HG03520 (cell line): ENCODE data around the gene PRKAR2A.
"Not testable (repeated sequence)": the region's sequence is repeated elsewhere in the genome, so short reads cannot be mapped to it uniquely, and the experiment has no call there.

Source experiments
- ATAC-seq: cut with Tn5 transposase; IDR thresholded peaks from one replicate; pipeline ENCODE4 v1.9.1; 2021; ENCODE audit warnings: mild to moderate bottlenecking, moderate library complexity; ENCODE audit not compliant: unreplicated experiment

Gene PRKAR2A

DNA sequence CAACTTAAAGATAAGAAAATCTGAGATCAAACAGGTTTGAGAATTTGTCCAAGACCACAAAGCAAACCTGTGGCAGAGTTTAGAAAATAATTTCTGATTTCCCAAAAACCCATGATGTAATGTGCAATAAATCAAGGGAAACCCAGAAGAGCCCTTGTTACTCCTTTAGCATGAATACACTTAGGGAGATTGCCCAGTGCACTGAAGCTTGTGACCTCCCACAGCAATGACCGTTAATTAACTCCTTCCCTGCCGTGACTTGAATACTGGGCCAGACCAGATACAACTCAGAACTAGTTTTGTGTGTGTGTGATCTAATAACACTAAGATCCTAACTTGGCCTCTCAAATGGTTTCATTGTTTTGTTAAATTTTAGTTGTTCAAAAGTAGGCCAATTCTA lies 2.5 kb downstream of the PRKAR2A start:
- ATAC-seq, result no peak

DNA sequence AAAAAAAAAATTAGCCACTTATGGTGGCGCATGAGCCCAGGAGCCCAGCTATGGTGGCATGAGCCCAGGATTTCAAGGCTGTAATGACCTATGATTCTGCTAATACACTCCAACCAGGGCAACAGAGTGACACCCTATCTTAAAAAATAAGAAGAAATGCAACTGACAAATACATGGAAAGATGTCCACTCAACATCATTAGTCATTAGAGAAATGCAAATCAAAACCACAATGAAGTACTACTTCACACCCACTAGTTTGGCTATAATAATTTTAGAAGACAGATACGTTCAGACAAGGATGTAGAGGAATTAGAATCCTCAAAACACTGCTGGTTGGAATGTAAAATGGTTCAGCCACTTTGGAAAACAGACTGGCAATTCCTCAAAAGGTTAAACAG lies 10.5 kb downstream of the PRKAR2A start:
- ATAC-seq, result no peak

DNA sequence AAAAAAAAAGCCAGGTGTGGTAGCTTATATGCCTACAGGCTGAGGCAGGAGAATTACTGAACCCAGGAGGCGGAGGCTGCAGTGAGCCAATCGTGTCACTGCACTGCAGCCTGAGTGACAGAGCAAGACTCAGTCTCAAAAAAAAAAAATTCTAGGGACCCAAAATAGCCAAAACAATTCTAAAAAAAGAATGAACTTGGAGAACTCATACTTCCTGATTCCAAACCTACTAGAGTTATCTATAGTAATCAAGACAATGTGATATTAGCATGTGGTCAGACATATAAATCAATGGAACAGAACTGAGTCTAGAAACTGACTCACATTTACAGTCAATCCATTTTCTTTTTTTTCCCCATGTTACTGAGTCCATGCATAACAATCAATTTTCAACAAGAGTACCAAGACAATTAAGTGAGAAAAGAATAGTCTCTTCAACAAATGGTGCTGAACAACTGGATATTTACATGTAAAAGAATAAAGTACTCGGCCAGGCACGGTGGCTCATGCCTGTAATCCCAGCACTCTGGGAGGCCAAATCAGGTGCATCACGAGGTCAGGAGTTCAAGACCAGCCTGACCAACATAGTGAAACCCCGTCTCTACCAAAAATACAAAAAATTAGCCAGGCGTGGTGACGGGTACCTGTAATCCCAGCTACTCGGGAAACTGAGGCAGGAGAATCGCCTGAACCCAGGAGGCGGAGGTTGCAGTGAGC lies 11.9 kb downstream of the PRKAR2A start:
- ATAC-seq, result no peak

DNA sequence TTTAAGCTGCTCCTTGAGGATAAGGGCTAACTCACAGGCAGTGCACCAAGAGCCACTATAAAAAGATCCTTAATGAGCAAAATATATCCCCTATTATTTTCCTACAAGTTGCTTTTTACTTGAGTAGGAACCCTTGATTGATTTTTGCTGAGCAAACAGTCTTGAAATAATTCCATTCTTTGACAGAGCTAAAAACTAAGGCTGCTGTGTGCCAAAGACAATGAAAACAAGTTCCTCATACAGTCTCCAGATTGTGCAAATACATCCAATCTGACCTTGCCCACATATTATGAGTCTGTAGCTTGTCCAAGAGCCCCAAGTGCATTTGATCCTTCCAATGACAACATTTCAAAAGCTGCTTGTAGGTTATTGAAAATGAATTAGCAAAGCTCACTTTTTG lies 15.0 kb downstream of the PRKAR2A start:
- no peak for ATAC-seq

DNA sequence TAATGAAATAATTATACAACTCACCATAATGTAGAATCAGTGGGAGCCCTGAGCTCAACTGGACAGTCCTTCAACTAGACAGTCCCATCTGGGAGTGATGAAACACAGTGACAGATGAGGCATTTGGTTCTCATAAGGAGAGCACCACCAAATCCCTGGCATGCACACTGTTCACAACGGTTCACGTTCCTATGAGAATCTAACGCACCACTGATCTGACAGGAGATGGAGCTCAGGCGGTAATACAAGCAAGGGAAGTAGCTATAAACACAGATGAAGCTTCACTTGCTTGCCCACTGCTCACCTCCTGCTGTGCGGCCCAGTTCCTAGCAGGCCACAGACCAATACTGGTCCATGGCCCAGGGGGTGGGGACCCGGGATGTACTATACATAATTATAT lies 17.0 kb downstream of the PRKAR2A start:
- ATAC-seq, result no peak

DNA sequence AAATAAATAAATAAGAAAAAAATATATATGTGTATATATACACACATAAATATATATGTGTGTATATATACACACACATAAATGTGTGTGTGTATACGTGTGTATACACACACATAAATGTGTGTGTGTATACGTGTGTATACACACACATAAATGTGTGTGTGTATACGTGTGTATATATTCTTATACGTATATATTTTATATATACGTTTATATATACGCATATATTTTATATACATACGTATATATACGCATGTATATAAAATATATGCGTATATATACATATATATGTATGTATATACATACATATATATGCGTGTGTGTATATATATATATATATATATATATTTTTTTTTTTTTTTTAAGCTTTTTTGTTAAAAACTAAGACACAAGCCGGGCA lies 18.1 kb downstream of the PRKAR2A start:
- not testable (repeated sequence) for ATAC-seq

DNA sequence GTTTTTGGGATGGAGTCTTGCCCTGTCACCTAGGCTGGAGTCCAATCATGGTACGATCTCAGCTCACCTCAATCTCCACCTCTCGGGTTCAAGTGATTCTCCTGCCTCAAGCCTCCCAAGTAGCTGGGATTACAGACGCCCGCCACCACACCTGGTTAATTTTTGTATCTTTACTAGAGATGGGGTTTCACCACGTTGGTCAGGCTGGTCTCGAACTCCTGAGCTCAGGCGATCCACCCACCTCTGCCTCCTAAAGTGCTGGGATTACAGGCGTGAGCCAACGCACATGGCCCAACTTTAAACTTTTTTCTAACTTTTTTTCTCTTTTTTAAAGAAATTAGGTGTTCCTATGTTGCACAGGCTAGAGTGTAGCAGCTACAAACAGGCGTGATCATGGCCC lies 19.8 kb downstream of the PRKAR2A start:
- not testable (repeated sequence) for ATAC-seq

DNA sequence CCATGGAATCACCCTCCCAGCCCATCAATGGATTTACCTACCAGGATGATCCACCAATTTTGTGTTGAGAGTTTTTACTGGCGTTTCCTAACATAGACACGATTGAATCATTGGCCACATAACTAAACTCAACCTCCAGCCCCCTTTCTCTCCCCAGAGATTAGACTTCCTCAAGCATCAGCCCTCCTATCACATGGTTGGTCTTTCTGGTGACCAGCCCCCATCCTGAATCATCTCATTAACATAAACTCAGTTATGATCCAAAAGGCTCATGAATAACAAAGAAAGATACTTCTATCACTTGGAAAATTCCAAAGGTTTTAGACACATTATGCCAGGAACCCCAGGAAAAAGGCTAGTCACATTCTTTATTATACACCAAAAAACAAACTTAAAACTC lies 21.2 kb downstream of the PRKAR2A start:
- no peak for ATAC-seq

DNA sequence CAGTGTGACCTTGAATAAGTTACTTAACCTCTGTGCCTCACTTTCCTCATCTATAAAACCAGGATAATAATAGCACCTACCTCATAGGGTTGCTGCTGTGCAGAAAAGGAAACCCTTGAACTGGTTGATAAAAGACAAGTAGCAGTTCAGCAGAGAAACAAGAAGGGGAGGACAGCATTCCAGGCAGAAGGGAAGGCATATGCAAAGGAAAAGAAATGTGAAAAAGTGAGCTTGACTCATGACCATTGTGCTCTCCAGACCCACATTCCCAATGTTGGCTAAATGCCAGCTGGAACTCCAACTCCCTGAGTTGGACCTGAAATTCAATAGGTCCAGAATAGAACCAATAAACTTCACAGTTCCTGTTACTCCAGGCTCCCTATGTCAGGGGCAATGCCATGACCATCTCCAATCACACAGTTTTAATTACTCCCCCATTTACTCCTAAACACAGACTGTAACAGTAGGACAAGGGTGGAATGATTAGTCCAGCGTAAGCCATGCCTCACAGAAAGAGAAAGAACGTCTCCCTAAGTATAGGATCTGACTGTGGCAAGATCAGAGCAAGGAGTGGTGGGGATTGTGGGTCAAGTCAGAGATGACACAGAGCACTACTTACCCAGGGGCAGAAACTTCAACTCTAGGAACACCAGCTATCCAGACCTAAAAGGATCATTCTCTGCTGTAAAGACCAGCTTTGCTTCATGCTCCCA lies 26.9 kb downstream of the PRKAR2A start:
- ATAC-seq, result no peak

DNA sequence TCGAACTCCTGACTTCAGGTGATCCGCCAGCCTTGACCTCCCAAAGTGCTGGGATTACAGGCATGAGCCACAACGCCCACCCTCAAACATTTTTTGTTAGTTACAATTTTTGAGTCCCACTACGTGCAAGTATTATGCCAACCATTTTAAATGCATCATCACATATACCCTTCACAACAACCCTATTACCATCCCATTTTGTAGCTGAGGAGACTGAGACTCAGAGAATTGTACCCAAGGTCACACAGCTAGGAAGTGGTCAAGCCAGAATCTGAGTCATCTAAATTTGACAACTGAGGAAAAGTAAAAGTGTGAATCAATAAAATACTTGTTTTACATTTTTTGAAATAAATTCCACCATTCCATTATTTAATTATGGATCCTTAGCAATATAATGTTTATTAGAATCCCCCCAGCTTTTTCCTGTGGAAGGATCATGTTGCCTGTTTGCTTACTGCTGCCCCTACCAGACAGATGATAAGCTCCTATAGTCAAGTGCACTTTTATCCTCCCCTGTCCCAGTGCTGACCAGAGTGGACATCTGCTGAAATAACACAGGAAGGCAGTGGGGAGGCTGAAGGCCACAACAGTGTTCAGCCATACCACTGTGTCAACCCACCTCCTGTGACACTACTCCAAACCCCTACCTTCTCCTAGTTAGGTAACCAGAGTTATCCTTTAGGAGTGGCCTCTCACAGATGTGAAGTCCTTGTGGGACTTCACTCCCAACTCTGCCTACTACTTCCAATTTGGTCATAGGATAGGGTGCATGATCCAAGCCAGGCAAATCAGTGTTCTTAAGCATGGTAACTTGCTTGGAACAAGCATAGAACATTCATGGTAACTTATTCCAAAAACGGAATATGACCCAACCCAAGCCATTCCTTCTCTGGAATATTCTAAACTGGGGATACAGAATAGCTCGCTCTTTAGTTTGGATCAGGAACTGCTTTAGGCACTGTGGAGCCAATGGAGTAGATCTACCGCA lies 28.1 kb downstream of the PRKAR2A start:
- no peak for ATAC-seq

DNA sequence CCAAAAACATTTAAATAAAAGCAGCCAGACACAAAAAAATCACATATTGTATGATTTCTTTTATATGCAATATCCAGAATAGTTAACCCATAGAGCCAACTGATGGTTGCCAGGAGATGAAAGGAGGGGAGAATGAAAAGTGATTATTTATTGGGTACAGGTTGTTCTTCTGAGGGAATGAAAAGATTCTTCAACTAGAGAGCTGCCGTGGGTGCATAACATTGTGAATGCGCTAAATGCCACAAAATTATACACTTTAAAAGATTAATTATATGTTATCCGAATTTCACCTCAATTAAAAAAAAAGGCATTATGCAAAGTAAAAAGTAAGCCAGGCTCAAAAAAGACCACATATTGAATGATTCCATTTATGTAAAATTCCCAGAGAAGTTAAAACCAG lies 36.1 kb downstream of the PRKAR2A start:
- ATAC-seq, result no peak

DNA sequence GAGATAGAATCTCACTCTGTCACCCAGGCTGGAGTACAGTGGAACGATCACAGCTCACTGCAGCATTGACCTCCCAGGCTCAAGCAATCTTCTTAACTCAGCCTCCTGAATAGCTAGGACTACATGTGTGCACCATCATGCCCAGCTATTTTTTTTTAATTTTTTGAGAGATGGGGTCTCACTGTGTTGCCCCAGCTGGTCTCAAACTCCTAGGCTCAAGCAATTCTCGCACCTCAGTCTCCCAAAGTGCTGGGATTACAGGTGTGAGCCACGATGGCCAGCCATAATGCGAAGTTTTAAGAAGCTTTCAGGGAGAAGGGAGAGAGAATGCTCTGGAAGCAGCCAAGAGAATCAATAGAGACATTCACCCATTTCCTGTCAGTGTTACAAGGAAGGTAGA lies 42.7 kb downstream of the PRKAR2A start:
- no peak for ATAC-seq

DNA sequence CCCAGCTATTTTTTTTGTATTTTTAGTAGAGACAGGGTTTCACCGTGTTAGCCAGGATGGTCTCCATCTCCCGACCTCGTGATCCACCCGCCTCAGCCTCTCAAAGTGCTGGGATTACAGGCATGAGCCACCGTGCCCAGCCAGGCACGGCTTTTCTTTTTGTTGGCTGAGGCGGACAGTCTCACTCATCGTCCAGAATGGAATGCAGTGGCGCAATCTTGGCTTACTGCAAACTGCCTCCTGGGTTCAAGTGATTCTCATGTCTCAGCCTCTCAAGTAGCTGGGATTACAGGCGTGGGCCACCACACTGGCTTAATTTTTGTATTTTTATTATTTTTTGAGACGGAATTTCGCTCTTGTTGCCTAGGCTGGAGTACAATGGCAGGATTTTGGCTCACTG lies 46.8 kb downstream of the PRKAR2A start:
- not testable (repeated sequence) for ATAC-seq

DNA sequence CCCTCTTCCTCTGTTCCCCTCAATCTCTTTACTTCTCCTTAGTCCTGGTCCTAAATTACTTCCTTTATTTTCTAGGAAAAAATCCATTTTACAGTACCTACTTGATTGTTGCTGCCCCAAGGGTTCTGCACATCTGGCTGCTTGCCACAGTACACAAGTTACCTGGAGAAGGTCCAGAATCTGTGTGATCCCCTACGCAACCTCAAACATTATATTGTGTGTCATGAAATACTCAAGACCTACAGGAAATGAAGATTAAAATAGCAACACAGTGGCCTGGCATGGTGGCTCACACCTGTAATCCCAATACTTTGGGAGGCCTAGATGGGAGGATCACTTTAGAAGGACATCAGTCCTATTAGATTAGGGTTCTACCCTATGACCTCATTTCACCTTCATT lies 48.7 kb downstream of the PRKAR2A start:
- ATAC-seq, result no peak

DNA sequence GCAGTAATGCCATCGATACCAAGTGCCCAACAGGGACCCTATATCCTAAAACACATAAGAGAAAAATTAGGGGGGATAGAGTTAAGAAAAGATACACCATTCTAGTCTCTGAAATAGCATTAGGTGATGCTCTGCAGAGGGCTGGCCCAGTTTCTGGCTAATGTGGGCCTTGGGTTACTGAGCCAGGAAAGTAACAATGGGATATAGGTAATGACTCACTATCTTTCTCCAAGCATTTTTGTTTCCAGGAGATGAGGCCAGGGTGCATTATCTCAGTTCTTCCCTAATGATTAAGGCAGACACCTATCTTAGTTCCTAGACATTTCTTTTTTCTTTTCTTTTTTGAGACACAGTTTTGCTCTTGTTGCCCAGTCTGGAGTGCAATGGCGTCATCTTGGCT lies 50.0 kb downstream of the PRKAR2A start:
- ATAC-seq, result no peak

DNA sequence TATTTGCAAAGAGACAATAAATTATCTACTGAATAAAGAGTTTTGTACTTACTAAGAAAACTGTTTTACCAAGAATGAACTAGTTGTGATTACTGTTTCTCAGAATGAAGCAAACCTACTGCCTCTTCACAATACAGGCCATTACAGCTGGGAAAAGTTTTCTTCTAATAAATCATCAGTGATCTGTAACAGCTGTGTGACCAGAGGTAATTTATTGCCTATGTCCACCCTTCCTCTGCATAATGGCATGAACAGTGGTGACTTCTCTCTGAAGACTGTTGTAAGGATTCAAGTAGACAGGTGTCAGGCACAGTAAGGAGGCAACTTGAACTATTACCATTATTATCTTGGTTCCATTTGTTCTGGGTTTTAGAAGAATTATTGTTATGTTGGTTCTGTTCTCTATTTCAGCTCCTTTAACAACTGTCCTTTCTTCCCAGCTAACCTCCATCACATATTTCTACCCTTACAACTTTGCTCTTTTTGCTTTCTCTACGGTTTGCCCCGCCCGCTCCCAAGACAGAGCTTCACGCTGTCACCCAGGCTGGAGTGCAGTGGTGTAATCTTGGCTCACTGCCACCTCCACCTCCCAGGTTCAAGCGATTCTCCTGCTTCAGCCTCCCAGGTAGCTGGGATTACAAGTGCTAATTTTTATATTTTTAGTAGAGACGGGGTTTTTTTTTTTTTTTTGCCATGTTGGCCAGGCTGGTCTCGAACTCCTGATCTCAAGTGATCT lies 51.5 kb downstream of the PRKAR2A start:
- ATAC-seq, result no peak

DNA sequence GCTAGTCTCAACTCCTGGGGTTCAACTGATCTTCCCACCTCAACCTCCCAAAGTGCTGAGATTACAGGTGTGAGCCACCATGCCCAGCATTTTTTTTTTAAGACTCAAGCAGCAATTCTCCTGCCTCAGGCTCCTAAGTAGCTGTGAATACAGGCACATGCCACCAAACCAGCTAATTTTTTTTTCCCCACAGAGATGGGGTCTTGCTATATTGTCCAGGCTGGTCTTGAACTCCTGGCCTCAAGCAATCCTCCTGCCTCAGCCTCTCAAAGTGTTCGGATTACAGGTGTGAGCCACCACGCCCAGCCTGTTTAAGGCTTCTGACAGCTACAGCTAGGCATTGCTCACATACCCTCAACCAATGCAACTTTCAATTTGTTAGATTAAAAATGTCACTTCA lies 54.2 kb downstream of the PRKAR2A start:
- not testable (repeated sequence) for ATAC-seq

DNA sequence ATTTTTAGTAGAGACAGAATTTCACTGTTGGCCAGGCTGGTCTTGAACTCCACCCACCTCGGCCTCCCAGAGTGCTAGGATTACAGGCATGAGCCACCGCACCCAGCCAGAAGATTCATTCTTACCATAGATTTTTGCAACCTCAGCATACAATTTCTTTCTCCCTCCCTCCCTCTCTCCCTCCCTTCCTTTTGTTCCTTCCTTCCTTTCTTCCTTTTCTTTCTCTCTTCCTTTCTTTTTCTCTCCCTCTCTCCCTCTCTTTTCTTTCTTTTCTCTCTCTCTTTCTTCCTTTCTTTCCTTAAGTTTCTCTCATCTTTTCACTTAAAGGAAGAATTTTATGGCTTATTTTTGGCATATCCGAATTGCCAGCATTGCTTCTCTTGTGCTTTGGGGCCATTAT lies 58.0 kb downstream of the PRKAR2A start:
- ATAC-seq, result no peak

DNA sequence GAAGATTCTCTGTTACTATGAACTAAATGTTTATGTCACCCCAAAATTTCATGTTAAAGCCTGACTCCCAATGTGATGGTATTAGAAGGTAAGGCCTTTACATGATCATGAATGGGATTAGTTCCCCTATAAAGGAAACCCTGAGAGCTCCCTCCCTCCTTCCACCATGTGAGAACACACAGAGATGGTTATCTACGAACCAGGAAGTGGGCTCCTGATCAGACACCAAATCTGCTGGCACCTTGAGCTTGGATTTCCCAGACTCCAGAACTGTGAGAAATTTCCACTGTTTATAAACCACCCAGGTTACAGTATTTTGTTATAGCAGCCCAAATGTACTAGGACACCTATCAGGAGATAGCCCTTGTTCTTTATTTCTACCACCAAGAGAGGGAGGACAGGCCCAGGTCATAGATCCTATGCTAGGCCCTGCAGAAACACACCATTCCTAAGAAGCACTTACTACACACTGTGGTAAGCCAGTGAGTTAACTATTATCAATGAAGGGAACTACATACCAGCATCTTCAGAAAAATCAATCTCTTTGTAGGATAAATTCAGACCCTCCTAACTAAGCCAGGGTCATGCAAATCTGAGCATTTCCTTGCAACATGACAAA lies 59.0 kb downstream of the PRKAR2A start:
- no peak for ATAC-seq

DNA sequence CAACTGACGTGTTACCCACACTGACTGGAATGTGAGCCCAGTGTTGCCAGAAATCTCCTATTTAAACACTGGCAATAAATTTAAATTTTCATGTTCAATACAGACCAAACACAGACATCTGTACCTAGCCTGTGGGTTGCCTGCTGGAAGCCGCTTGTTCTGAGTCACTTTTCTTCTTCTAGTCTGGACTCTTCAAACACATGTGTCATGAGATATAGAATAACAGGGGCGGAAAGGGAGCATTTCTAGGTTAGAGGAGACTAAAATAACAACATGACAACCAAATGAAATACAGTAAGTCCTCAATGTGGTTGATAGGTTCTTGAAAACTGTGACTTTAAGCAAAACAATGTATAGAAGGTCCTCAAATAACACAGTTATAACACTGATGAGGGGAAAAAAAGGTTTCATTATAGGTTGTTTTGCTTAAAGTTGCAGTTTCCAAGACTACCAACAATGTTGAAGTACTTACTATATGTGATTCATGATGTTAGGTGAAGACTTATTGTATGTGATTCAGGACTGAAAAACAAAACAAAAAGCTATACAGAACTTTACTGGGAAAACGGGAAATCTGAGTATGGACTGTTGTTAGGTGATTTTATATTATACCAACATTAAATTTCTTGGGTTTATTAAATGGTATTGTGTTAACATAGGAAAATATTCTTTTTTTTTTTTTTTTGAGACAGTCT lies 63.1 kb downstream of the PRKAR2A start:
- ATAC-seq, result no peak
